Measurements from ENCODE around the gene AGO3.
A peak's percentile ranks its signal among the peaks of the same experiment; 100 is the strongest.
"Not testable (repeated sequence)": the region's sequence is repeated elsewhere in the genome, so short reads cannot be mapped to it uniquely, and the experiment has no call there.

The AGO3 gene

GRCh38 chr1:35930593-35931445 is at the start of gene AGO3:
AGO3 (plus strand) TSS chr1:35931105; CDS start chr1:35931427, 322 bp downstream.
- DNase-seq (ENCODE audit: low spot score) = peak; percentile 86

GRCh38 chr1:35881850-35882273 is 49.0 kb upstream of the AGO3 start:
- DNase-seq (ENCODE audit: low spot score) = no peak

- DNase-seq (ENCODE audit: low spot score) = no peak
Measured at GRCh38 chr1:35882586-35882944, 48.3 kb upstream of the AGO3 start.

GRCh38 chr1:35882945-35883634 is 47.8 kb upstream of the AGO3 start, which contains the start of gene AGO1:
AGO1 (plus strand) TSS chr1:35883209; CDS start chr1:35883422, 213 bp downstream.
- peak; percentile 98 for DNase-seq (ENCODE audit: low spot score)

GRCh38 chr1:35883635-35884101 is 47.2 kb upstream of the AGO3 start:
- DNase-seq (ENCODE audit: low spot score) = peak; percentile 85

GRCh38 chr1:35884934-35885333 is 46.0 kb upstream of the AGO3 start:
- no peak for DNase-seq (ENCODE audit: low spot score)

- DNase-seq (ENCODE audit: low spot score) = peak; percentile 89
Measured at GRCh38 chr1:35885961-35886558, 44.8 kb upstream of the AGO3 start.

GRCh38 chr1:35886577-35887431 is 44.1 kb upstream of the AGO3 start:
- DNase-seq (ENCODE audit: low spot score) = no peak

- no peak for DNase-seq (ENCODE audit: low spot score)
Measured at GRCh38 chr1:35887508-35887907, 43.4 kb upstream of the AGO3 start.

- no peak for DNase-seq (ENCODE audit: low spot score)
Measured at GRCh38 chr1:35888255-35888654, 42.6 kb upstream of the AGO3 start.

GRCh38 chr1:35888981-35889380 is 41.9 kb upstream of the AGO3 start:
- DNase-seq (ENCODE audit: low spot score) = not testable (repeated sequence)

- DNase-seq (ENCODE audit: low spot score) = no peak
Measured at GRCh38 chr1:35893051-35893879, 37.6 kb upstream of the AGO3 start.

GRCh38 chr1:35894183-35894582 is 36.7 kb upstream of the AGO3 start:
- DNase-seq (ENCODE audit: low spot score) = no peak

- DNase-seq (ENCODE audit: low spot score) = no peak
Measured at GRCh38 chr1:35894656-35895055, 36.2 kb upstream of the AGO3 start.

- no peak for DNase-seq (ENCODE audit: low spot score)
Measured at GRCh38 chr1:35899941-35900340, 31.0 kb upstream of the AGO3 start.

- DNase-seq (ENCODE audit: low spot score) = no peak
Measured at GRCh38 chr1:35901235-35901634, 29.7 kb upstream of the AGO3 start.

GRCh38 chr1:35902671-35903070 is 28.2 kb upstream of the AGO3 start:
- no peak for DNase-seq (ENCODE audit: low spot score)

- DNase-seq (ENCODE audit: low spot score) = no peak
Measured at GRCh38 chr1:35914717-35915116, 16.2 kb upstream of the AGO3 start.

GRCh38 chr1:35915693-35916092 is 15.2 kb upstream of the AGO3 start:
- DNase-seq (ENCODE audit: low spot score) = no peak

GRCh38 chr1:35923791-35924221 is 7.1 kb upstream of the AGO3 start:
- DNase-seq (ENCODE audit: low spot score) = no peak

GRCh38 chr1:35924838-35925237 is 6.1 kb upstream of the AGO3 start:
- DNase-seq (ENCODE audit: low spot score) = no peak

Data from ecto neural progenitor cell (in vitro differentiated cells).